ENCODE measurements around the gene TBC1D9B. TPM values are rescaled to one million over a fixed set of nuclear protein-coding genes. Genes with fewer than 3 reads are reported as not detected.
"Not testable (repeated sequence)": the region's sequence is repeated elsewhere in the genome, so short reads cannot be mapped to it uniquely, and the experiment has no call there.

Gene TBC1D9B
- total RNA-seq, 1 donor from 2014 or later: 92.4 TPM

DNA sequence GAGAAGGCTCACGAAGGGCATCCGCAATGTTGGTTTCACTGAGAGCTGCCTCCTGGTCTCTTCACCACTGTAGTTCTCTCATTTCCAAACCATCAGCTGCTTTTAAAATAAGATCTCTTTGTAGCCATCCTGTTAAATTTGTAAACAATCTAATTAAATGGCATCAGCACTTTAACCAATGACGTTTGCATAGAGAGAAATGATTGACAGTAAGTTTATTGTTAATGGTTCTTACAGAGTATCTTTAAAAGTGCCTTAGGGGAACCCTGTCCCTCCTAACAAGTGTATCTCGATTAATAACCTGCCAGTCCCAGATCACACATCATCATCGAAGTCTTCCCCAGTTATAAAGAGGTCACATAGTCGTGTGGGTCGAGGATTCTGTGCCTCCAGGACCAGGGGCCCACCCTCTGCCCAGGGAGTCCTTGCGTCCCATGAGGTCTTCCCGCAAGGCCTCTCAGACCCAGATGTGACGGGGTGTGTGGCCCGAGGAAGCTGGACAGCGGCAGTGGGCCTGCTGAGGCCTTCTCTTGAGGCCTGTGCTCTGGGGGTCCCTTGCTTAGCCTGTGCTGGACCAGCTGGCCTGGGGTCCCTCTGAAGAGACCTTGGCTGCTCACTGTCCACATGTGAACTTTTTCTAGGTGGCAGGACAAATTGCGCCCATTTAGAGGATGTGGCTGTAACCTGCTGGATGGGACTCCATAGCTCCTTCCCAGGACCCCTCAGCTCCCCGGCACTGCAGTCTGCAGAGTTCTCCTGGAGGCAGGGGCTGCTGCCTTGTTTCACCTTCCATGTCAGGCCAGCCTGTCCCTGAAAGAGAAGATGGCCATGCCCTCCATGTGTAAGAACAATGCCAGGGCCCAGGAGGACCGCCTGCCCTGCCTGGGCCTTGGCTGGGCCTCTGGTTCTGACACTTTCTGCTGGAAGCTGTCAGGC, 70.4 kb downstream of the TBC1D9B start:
- H3K4me1 ChIP-seq: peaks cover 4% of the 10 kb centered on the region
- peaks cover 74% of the 10 kb centered on the region for H3K36me3 ChIP-seq
- ATAC-seq (no peak), DNase-seq (no peak)
- no peaks in the 10 kb centered on the region for H3K27me3 ChIP-seq
- peak overlapping the region; percentile 37 for H3K27ac ChIP-seq
- intact Hi-C loops (cut with DNase I): no loop called here
- no peaks in the 10 kb centered on the region for H3K9me3 ChIP-seq
- H3K4me3 ChIP-seq: no peak overlapping the region
- TF ChIP-seq, protein P1, sequence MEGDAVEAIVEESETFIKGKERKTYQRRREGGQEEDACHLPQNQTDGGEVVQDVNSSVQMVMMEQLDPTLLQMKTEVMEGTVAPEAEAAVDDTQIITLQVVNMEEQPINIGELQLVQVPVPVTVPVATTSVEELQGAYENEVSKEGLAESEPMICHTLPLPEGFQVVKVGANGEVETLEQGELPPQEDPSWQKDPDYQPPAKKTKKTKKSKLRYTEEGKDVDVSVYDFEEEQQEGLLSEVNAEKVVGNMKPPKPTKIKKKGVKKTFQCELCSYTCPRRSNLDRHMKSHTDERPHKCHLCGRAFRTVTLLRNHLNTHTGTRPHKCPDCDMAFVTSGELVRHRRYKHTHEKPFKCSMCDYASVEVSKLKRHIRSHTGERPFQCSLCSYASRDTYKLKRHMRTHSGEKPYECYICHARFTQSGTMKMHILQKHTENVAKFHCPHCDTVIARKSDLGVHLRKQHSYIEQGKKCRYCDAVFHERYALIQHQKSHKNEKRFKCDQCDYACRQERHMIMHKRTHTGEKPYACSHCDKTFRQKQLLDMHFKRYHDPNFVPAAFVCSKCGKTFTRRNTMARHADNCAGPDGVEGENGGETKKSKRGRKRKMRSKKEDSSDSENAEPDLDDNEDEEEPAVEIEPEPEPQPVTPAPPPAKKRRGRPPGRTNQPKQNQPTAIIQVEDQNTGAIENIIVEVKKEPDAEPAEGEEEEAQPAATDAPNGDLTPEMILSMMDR (IDR thresholded peaks at IDR 0.05): no peak

DNA sequence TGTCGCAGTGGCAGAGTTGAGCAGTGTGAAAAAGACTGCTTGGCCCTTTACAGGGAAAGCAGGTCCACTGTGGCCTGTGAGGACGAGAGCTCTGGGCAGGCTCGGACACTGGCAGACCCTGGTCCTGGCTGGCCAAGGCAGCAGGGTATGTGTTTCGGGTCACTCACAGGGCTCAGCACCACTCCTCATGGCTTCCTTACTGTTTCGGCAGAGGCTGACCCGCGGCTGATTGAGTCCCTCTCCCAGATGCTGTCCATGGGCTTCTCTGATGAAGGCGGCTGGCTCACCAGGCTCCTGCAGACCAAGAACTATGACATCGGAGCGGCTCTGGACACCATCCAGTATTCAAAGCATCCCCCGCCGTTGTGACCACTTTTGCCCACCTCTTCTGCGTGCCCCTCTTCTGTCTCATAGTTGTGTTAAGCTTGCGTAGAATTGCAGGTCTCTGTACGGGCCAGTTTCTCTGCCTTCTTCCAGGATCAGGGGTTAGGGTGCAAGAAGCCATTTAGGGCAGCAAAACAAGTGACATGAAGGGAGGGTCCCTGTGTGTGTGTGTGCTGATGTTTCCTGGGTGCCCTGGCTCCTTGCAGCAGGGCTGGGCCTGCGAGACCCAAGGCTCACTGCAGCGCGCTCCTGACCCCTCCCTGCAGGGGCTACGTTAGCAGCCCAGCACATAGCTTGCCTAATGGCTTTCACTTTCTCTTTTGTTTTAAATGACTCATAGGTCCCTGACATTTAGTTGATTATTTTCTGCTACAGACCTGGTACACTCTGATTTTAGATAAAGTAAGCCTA, 71.3 kb downstream of the TBC1D9B start:
- TF ChIP-seq, protein P1 (IDR thresholded peaks at IDR 0.05): no peak
- no peaks in the 10 kb centered on the region for H3K27me3 ChIP-seq
- H3K27ac ChIP-seq: peak overlapping the region; percentile 37

DNA sequence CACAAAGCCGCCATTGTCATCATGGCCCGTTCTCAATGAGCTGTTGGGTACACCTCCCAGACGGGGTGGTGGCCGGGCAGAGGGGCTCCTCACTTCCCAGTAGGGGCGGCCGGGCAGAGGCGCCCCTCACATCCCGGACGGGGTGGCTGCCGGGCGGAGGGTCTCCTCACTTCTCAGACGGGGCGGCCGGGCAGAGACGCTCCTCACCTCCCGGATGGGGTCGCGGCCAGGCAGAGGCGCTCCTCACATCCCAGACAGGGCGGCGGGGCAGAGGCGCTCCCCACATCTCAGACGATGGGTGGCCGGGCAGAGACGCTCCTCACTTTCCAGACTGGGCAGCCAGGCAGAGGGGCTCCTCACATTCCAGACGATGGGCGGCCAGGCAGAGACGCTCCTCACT, 72.8 kb downstream of the TBC1D9B start:
- peaks cover 81% of the 10 kb centered on the region for H3K36me3 ChIP-seq
- H3K4me1 ChIP-seq; intact Hi-C loops (cut with DNase I); H3K9me3 ChIP-seq; H3K27ac ChIP-seq; H3K27me3 ChIP-seq; H3K4me3 ChIP-seq; ATAC-seq; DNase-seq: not testable (repeated sequence)

More for the DNA sequence above, 71.3 kb downstream of the TBC1D9B start:
- intact Hi-C loops (cut with DNase I): no loop called here
- no peak for DNase-seq
- Histone ChIP-seq H3K4me1 (peaks cover 4% of the 10 kb centered on the region), H3K4me3 (no peak overlapping the region), H3K36me3 (peaks cover 76% of the 10 kb centered on the region), H3K9me3 (no peaks in the 10 kb centered on the region)
- ATAC-seq: peak; percentile 53

DNA sequence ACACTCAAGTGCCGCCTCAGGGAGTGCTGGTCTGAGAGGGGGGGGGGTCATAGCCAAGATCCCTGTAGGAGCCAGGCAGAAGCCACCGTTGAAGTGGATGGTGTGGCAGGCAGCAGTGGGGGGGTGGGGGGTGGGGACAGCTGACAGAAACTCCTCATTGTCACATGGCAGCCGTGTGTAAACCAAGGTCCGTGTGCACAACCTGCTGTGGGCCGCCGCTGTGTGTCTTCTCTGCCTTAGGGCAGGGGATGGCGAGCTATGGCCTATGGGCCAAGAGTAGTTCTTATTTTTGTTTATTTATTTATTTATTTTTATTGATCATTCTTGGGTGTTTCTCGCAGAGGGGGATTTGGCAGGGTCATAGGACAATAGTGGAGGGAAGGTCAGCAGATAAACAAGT, 73.6 kb downstream of the TBC1D9B start:
- Histone ChIP-seq H3K27ac (no peak overlapping the region), H3K9me3 (no peaks in the 10 kb centered on the region), H3K4me1 (peaks cover 4% of the 10 kb centered on the region), H3K27me3 (no peaks in the 10 kb centered on the region), H3K36me3 (peaks cover 89% of the 10 kb centered on the region), H3K4me3 (no peak overlapping the region)
- intact Hi-C loops (cut with DNase I): no loop called here
- ATAC-seq (no peak), DNase-seq (no peak)
- TF ChIP-seq, protein P1 (IDR thresholded peaks at IDR 0.05): no peak

DNA sequence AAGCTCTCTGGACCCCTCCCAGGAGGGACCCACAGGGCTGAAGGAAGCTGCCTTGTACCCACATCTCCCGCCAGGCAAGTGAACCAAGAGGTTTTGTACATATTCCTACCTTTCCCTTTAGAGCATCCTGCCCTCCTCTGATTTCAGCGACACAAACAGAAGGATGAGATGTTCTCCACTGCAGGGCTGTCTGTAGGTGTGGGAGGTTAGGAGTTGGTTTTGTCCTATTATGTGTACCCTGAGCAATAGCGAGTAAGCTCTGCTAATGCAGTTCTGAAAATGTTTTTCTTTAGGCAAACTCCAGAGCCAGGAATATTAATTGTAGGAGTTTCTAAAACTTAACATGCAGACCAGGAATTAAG, 74.0 kb downstream of the TBC1D9B start:
- no peak overlapping the region for H3K27ac ChIP-seq
- no peaks in the 10 kb centered on the region for H3K9me3 ChIP-seq
- H3K27me3 ChIP-seq: no peaks in the 10 kb centered on the region
- peaks cover 92% of the 10 kb centered on the region for H3K36me3 ChIP-seq
- no peak overlapping the region for H3K4me3 ChIP-seq
- DNase-seq (no peak), ATAC-seq (no peak)
- peaks cover 4% of the 10 kb centered on the region for H3K4me1 ChIP-seq
- TF ChIP-seq, protein P1 (IDR thresholded peaks at IDR 0.05): no peak
- intact Hi-C loops (cut with DNase I): no loop called here

Data from upper lobe of right lung (tissue), 1 donor.